NCI-H2107 treated with DMSO at 0.1 percent for 48 hours (cell line): ENCODE data around the gene PIKFYVE.
"Not testable (repeated sequence)": the region's sequence is repeated elsewhere in the genome, so short reads cannot be mapped to it uniquely, and the experiment has no call there.

Source experiments
- DNase-seq: peaks from one replicate; lab custom pipeline; 2025; ENCODE audit not compliant: unreplicated experiment; lab: John Stamatoyannopoulos, UW

Gene PIKFYVE

GRCh38 chr2:208254118-208254870 lies 11.8 kb upstream of the PIKFYVE start:
- peak; percentile 43 for DNase-seq

- DNase-seq = peak; percentile 81
Observed at GRCh38 chr2:208254871-208255556, 11.0 kb upstream of the PIKFYVE start, which contains the start of gene IDH1. Gene IDH1 (minus strand): TSS chr2:208255071. CDS start chr2:208251551, 3,520 bp downstream.

GRCh38 chr2:208255557-208256106 lies 10.4 kb upstream of the PIKFYVE start:
- no peak for DNase-seq

- DNase-seq = no peak
Observed at GRCh38 chr2:208256192-208256782, 9.8 kb upstream of the PIKFYVE start.

- DNase-seq = not testable (repeated sequence)
Observed at GRCh38 chr2:208256849-208257813, 8.9 kb upstream of the PIKFYVE start.

- DNase-seq = peak; percentile 16
Observed at GRCh38 chr2:208265371-208265800, 669 bp upstream of the PIKFYVE start.

- no peak for DNase-seq
Observed at GRCh38 chr2:208266553-208266893, 468 bp downstream of the PIKFYVE start.

GRCh38 chr2:208266936-208267335 lies 881 bp downstream of the PIKFYVE start:
- DNase-seq = no peak

GRCh38 chr2:208267526-208267925 lies 1.5 kb downstream of the PIKFYVE start:
- not testable (repeated sequence) for DNase-seq

GRCh38 chr2:208268156-208268952 lies 2.3 kb downstream of the PIKFYVE start:
- DNase-seq = no peak

GRCh38 chr2:208269091-208269490 lies 3.0 kb downstream of the PIKFYVE start:
- DNase-seq = no peak

- no peak for DNase-seq
Observed at GRCh38 chr2:208274748-208275147, 8.7 kb downstream of the PIKFYVE start.

GRCh38 chr2:208278549-208278948 lies 12.5 kb downstream of the PIKFYVE start:
- no peak for DNase-seq

- DNase-seq = no peak
Observed at GRCh38 chr2:208279236-208279635, 13.2 kb downstream of the PIKFYVE start.

- no peak for DNase-seq
Observed at GRCh38 chr2:208280234-208280633, 14.2 kb downstream of the PIKFYVE start.

GRCh38 chr2:208280933-208281332 lies 14.9 kb downstream of the PIKFYVE start:
- DNase-seq = no peak

GRCh38 chr2:208285853-208286252 lies 19.8 kb downstream of the PIKFYVE start:
- no peak for DNase-seq

- no peak for DNase-seq
Observed at GRCh38 chr2:208294482-208295024, 28.5 kb downstream of the PIKFYVE start.

- DNase-seq = no peak
Observed at GRCh38 chr2:208295834-208296233, 29.8 kb downstream of the PIKFYVE start.
